ENCODE results near the gene GEMIN4.
A peak's percentile ranks its signal among the peaks of the same experiment; 100 is the strongest.
"Not testable (repeated sequence)": the region's sequence is repeated elsewhere in the genome, so short reads cannot be mapped to it uniquely, and the experiment has no call there.

The GEMIN4 gene

GRCh38 chr17:778096-778495 lies 26.0 kb upstream of the GEMIN4 start:
- DNase-seq (ENCODE audit: low spot score), result no peak

- DNase-seq (ENCODE audit: low spot score), result no peak
Observed at GRCh38 chr17:774313-774584, 22.2 kb upstream of the GEMIN4 start.

- no peak for DNase-seq (ENCODE audit: low spot score)
Observed at GRCh38 chr17:773467-774312, 21.6 kb upstream of the GEMIN4 start.

- no peak for DNase-seq (ENCODE audit: low spot score)
Observed at GRCh38 chr17:773016-773415, 21.0 kb upstream of the GEMIN4 start.

GRCh38 chr17:767076-767475 lies 15.0 kb upstream of the GEMIN4 start:
- DNase-seq (ENCODE audit: low spot score), result no peak

GRCh38 chr17:760371-760770 lies 8.3 kb upstream of the GEMIN4 start:
- no peak for DNase-seq (ENCODE audit: low spot score)

GRCh38 chr17:759964-760363 lies 7.9 kb upstream of the GEMIN4 start:
- no peak for DNase-seq (ENCODE audit: low spot score)

- not testable (repeated sequence) for DNase-seq (ENCODE audit: low spot score)
Observed at GRCh38 chr17:756010-756567, 4.0 kb upstream of the GEMIN4 start.

GRCh38 chr17:755319-755961 lies 3.4 kb upstream of the GEMIN4 start:
- DNase-seq (ENCODE audit: low spot score), result not testable (repeated sequence)

GRCh38 chr17:753418-753817 lies 1.4 kb upstream of the GEMIN4 start:
- no peak for DNase-seq (ENCODE audit: low spot score)

- DNase-seq (ENCODE audit: low spot score), result peak; percentile 70
Observed at GRCh38 chr17:752620-753219, 656 bp upstream of the GEMIN4 start.

- peak; percentile 65 for DNase-seq (ENCODE audit: low spot score)
Observed at GRCh38 chr17:751269-752001, 629 bp downstream of the GEMIN4 start.

GRCh38 chr17:750431-751037 lies 1.5 kb downstream of the GEMIN4 start:
- DNase-seq (ENCODE audit: low spot score), result no peak

- not testable (repeated sequence) for DNase-seq (ENCODE audit: low spot score)
Observed at GRCh38 chr17:749359-749758, 2.7 kb downstream of the GEMIN4 start.

GRCh38 chr17:748604-749003 lies 3.5 kb downstream of the GEMIN4 start:
- DNase-seq (ENCODE audit: low spot score), result not testable (repeated sequence)

GRCh38 chr17:746783-747629 lies 5.1 kb downstream of the GEMIN4 start:
- DNase-seq (ENCODE audit: low spot score), result no peak

GRCh38 chr17:746181-746580 lies 5.9 kb downstream of the GEMIN4 start:
- DNase-seq (ENCODE audit: low spot score), result no peak

- DNase-seq (ENCODE audit: low spot score), result no peak
Observed at GRCh38 chr17:745406-745805, 6.7 kb downstream of the GEMIN4 start.

GRCh38 chr17:744937-745336 lies 7.1 kb downstream of the GEMIN4 start:
- no peak for DNase-seq (ENCODE audit: low spot score)

GRCh38 chr17:743139-743538 lies 8.9 kb downstream of the GEMIN4 start:
- DNase-seq (ENCODE audit: low spot score), result no peak
